ENCODE results near the gene EIF2B1.

Gene EIF2B1

GRCh38 chr12:123598522-123598921, 35.0 kb downstream of the EIF2B1 start:
- H4K20me1 ChIP-seq (ENCODE audit: low read depth, low read length), result no peaks in the 10 kb centered on the region
- peaks cover 16% of the 10 kb centered on the region; the same call in 1 of the 2 replicates for H3K36me3 ChIP-seq (ENCODE audit: low read length)
- no peak overlapping the region for H3K27ac ChIP-seq (ENCODE audit: low read depth, low read length)
- no peaks in the 10 kb centered on the region for H3K27me3 ChIP-seq (ENCODE audit: low read length)
- no peak overlapping the region for H3K4me2 ChIP-seq (ENCODE audit: low read depth, low read length, poor library complexity, severe bottlenecking)
- peaks cover 31% of the 10 kb centered on the region for H3K79me2 ChIP-seq (ENCODE audit: insufficient read depth, low read length)
- no peak overlapping the region for H2AFZ ChIP-seq (ENCODE audit: low read depth, low read length, severe bottlenecking)
- H3K9ac ChIP-seq (ENCODE audit: low read length), result no peak overlapping the region
- H3K9me2 ChIP-seq (replicated peaks; ENCODE audit: insufficient read depth, low read length), result no peaks in the 10 kb centered on the region
- TF ChIP-seq EZH2phosphoT487 (conservative IDR thresholded peaks at IDR 0.05; ENCODE audit: low read length) (no peak), CTCF (IDR thresholded peaks at IDR 0.05; ENCODE audit: insufficient read depth, low read length, poor library complexity, severe bottlenecking) (no peak)
- peaks cover 38% of the 10 kb centered on the region for H3F3A ChIP-seq (ENCODE audit: insufficient read depth)
- no peaks in the 10 kb centered on the region for H3K9me3 ChIP-seq (ENCODE audit: insufficient read depth, low read length)
- no peak overlapping the region for H3K4me3 ChIP-seq (ENCODE audit: insufficient read depth, low read length, poor library complexity, severe bottlenecking)

GRCh38 chr12:123597100-123597499, 36.4 kb downstream of the EIF2B1 start:
- Histone ChIP-seq H3F3A (ENCODE audit: insufficient read depth) (peaks cover 38% of the 10 kb centered on the region), H3K79me2 (ENCODE audit: insufficient read depth, low read length) (peaks cover 30% of the 10 kb centered on the region), H4K20me1 (ENCODE audit: low read depth, low read length) (no peaks in the 10 kb centered on the region), H3K9me3 (ENCODE audit: insufficient read depth, low read length) (no peaks in the 10 kb centered on the region), H3K9ac (ENCODE audit: low read length) (no peak overlapping the region), H3K27me3 (ENCODE audit: low read length) (no peaks in the 10 kb centered on the region), H3K36me3 (ENCODE audit: low read length) (peaks cover 16% of the 10 kb centered on the region; the same call in 1 of the 2 replicates), H3K9me2 (replicated peaks; ENCODE audit: insufficient read depth, low read length) (no peaks in the 10 kb centered on the region), H3K4me2 (ENCODE audit: low read depth, low read length, poor library complexity, severe bottlenecking) (no peak overlapping the region), H2AFZ (ENCODE audit: low read depth, low read length, severe bottlenecking) (no peak overlapping the region), H3K4me3 (ENCODE audit: insufficient read depth, low read length, poor library complexity, severe bottlenecking) (no peak overlapping the region), H3K27ac (ENCODE audit: low read depth, low read length) (no peak overlapping the region)
- TF ChIP-seq CTCF (IDR thresholded peaks at IDR 0.05; ENCODE audit: insufficient read depth, low read length, poor library complexity, severe bottlenecking) (no peak), EZH2phosphoT487 (conservative IDR thresholded peaks at IDR 0.05; ENCODE audit: low read length) (no peak)

- Histone ChIP-seq H2AFZ (ENCODE audit: low read depth, low read length, severe bottlenecking) (no peak overlapping the region), H4K20me1 (ENCODE audit: low read depth, low read length) (no peaks in the 10 kb centered on the region; the same call in 1 of the 2 replicates), H3K27ac (ENCODE audit: low read depth, low read length) (no peak overlapping the region), H3K9me2 (replicated peaks; ENCODE audit: insufficient read depth, low read length) (no peaks in the 10 kb centered on the region), H3F3A (ENCODE audit: insufficient read depth) (peaks cover 38% of the 10 kb centered on the region), H3K9ac (ENCODE audit: low read length) (no peak overlapping the region), H3K27me3 (ENCODE audit: low read length) (no peaks in the 10 kb centered on the region), H3K79me2 (ENCODE audit: insufficient read depth, low read length) (peaks cover 30% of the 10 kb centered on the region), H3K4me2 (ENCODE audit: low read depth, low read length, poor library complexity, severe bottlenecking) (no peak overlapping the region), H3K36me3 (ENCODE audit: low read length) (peaks cover 20% of the 10 kb centered on the region; the same call in 1 of the 2 replicates), H3K4me3 (ENCODE audit: insufficient read depth, low read length, poor library complexity, severe bottlenecking) (no peak overlapping the region), H3K9me3 (ENCODE audit: insufficient read depth, low read length) (no peaks in the 10 kb centered on the region)
- TF ChIP-seq EZH2phosphoT487 (conservative IDR thresholded peaks at IDR 0.05; ENCODE audit: low read length), result no peak
- TF ChIP-seq CTCF (IDR thresholded peaks at IDR 0.05; ENCODE audit: insufficient read depth, low read length, poor library complexity, severe bottlenecking), result no peak
Observed at GRCh38 chr12:123595729-123596128, 37.8 kb downstream of the EIF2B1 start.

All from SU-DHL-6 (cell line).